Measurements from ENCODE around the gene PBRM1. TPM values are rescaled to one million over a fixed set of nuclear protein-coding genes. Genes with fewer than 3 reads are reported as not detected.

The PBRM1 gene
- total and polyA plus RNA-seq, 2 experiments from 2014 or later = 50.9 to 77.4 TPM

DNA sequence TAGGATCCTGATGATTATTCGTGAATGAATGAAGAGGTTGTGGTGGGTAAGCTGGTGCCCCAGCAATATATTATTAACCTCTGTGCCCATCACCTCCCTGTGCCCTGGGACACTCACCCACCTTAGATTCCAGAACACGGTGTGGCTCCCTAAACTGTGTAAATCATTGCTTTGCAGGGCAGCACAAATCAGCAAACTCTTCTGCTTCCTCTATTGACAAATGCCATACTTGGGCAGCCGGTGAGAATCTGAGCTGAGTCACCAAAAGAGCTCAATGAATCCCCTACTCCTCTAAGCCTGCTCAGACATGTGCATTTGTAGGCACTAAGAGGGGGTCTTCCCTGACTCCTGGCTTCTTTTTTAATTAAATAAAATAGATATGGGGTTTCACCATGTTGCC is 133.6 kb downstream of the PBRM1 start:
- H3K4me3 ChIP-seq = no peak overlapping the region
- WGBS (ENCODE audit: low lambda C conversion rate, missing lambda C conversion rate) = 66% methylated on average over 3 of the region's 3 CpGs
- H3K4me1 ChIP-seq (ENCODE audit: insufficient read depth) = no peaks in the 10 kb centered on the region
- no peaks in the 10 kb centered on the region for H4K20me1 ChIP-seq (ENCODE audit: insufficient read depth, poor library complexity, severe bottlenecking)
- no peak for DNase-seq (ENCODE audit: low spot score)
- H3K4me2 ChIP-seq = no peak overlapping the region
- H3K79me2 ChIP-seq = no peaks in the 10 kb centered on the region
- H3K27ac ChIP-seq = no peak overlapping the region
- no peak for TF ChIP-seq EZH2 (IDR thresholded peaks at IDR 0.05; ENCODE audit: borderline replicate concordance)
- TF ChIP-seq EZH2phosphoT487 (IDR thresholded peaks at IDR 0.05; ENCODE audit: low read depth, severe bottlenecking, unreplicated experiment) = no peak
- TF ChIP-seq, protein P1, sequence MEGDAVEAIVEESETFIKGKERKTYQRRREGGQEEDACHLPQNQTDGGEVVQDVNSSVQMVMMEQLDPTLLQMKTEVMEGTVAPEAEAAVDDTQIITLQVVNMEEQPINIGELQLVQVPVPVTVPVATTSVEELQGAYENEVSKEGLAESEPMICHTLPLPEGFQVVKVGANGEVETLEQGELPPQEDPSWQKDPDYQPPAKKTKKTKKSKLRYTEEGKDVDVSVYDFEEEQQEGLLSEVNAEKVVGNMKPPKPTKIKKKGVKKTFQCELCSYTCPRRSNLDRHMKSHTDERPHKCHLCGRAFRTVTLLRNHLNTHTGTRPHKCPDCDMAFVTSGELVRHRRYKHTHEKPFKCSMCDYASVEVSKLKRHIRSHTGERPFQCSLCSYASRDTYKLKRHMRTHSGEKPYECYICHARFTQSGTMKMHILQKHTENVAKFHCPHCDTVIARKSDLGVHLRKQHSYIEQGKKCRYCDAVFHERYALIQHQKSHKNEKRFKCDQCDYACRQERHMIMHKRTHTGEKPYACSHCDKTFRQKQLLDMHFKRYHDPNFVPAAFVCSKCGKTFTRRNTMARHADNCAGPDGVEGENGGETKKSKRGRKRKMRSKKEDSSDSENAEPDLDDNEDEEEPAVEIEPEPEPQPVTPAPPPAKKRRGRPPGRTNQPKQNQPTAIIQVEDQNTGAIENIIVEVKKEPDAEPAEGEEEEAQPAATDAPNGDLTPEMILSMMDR (IDR thresholded peaks at IDR 0.05; ENCODE audit: poor library complexity) = no peak
- H2AFZ ChIP-seq = no peak overlapping the region
- H3K9me3 ChIP-seq (ENCODE audit: low read depth) = no peaks in the 10 kb centered on the region
- no peaks in the 10 kb centered on the region for H3K36me3 ChIP-seq (replicated peaks; ENCODE audit: insufficient read depth, low read depth)
- H3K27me3 ChIP-seq = no peaks in the 10 kb centered on the region
- H3K9me2 ChIP-seq (replicated peaks; ENCODE audit: insufficient read depth) = no peaks in the 10 kb centered on the region

DNA sequence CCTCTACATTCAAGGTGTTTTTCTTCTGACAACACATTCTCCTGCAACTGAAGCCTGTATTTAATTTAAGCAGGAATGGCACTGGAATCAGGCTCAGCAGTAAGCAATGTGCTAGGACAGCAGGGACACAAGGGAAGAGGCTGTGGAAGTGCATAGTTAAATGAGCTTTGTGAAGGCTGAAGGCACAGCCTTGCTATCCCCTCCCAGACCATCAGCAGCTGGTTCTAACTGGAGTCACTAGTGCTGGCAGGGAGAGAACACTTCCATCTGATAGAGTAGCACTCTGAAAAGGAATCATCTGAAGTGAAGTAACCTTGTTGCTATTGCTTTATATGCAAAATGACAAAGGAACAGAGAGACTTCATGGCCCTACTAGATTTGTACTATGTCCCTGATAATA is 134.6 kb downstream of the PBRM1 start:
- peaks cover 3% of the 10 kb centered on the region for H3K79me2 ChIP-seq
- no peak overlapping the region for H3K4me3 ChIP-seq
- H3K27me3 ChIP-seq = no peaks in the 10 kb centered on the region
- H3K27ac ChIP-seq = no peak overlapping the region
- H3K36me3 ChIP-seq (replicated peaks; ENCODE audit: insufficient read depth, low read depth) = no peaks in the 10 kb centered on the region
- no peaks in the 10 kb centered on the region for H3K4me1 ChIP-seq (ENCODE audit: insufficient read depth)
- no peak overlapping the region for H2AFZ ChIP-seq
- H3K9me2 ChIP-seq (replicated peaks; ENCODE audit: insufficient read depth) = no peaks in the 10 kb centered on the region
- H3K4me2 ChIP-seq = no peak overlapping the region
- H3K9me3 ChIP-seq (ENCODE audit: low read depth) = no peaks in the 10 kb centered on the region
- no peak for DNase-seq (ENCODE audit: low spot score)
- H4K20me1 ChIP-seq (ENCODE audit: insufficient read depth, poor library complexity, severe bottlenecking) = no peaks in the 10 kb centered on the region
- TF ChIP-seq, protein P1 (IDR thresholded peaks at IDR 0.05; ENCODE audit: poor library complexity) = no peak
- TF ChIP-seq EZH2phosphoT487 (IDR thresholded peaks at IDR 0.05; ENCODE audit: low read depth, severe bottlenecking, unreplicated experiment) = no peak
- no peak for TF ChIP-seq EZH2 (IDR thresholded peaks at IDR 0.05; ENCODE audit: borderline replicate concordance)

DNA sequence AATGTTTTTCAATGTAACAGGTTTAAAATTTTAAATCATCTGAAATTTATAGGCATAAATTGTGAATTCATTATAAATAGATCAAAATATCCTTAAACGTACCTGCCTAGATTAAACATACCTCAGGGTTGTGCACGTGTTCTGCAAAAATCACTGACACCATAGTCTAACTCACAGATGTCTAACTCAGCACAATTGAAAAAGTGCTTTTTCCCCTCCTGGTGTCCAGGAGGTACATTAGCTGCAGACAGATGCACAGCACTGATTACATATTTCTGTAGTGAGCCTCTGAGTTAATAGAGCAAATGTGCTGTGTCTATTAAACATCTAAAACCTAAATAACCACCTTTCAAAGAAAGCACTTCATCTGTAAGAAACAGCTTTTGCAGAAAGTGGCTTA is 138.6 kb downstream of the PBRM1 start:
- no peaks in the 10 kb centered on the region for H4K20me1 ChIP-seq (ENCODE audit: insufficient read depth, poor library complexity, severe bottlenecking)
- WGBS (ENCODE audit: low lambda C conversion rate, missing lambda C conversion rate) = 89% methylated on average over 2 of the region's 2 CpGs
- TF ChIP-seq, protein P1 (IDR thresholded peaks at IDR 0.05; ENCODE audit: poor library complexity) = no peak
- TF ChIP-seq EZH2 (IDR thresholded peaks at IDR 0.05; ENCODE audit: borderline replicate concordance) (no peak), EZH2phosphoT487 (IDR thresholded peaks at IDR 0.05; ENCODE audit: low read depth, severe bottlenecking, unreplicated experiment) (no peak)
- no peaks in the 10 kb centered on the region for H3K27me3 ChIP-seq
- H3K4me1 ChIP-seq (ENCODE audit: insufficient read depth) = no peaks in the 10 kb centered on the region
- H2AFZ ChIP-seq = no peak overlapping the region
- H3K79me2 ChIP-seq = peaks cover 15% of the 10 kb centered on the region
- no peaks in the 10 kb centered on the region for H3K36me3 ChIP-seq (replicated peaks; ENCODE audit: insufficient read depth, low read depth)
- no peak overlapping the region for H3K27ac ChIP-seq
- no peak overlapping the region for H3K4me3 ChIP-seq
- H3K4me2 ChIP-seq = no peak overlapping the region
- H3K9me2 ChIP-seq (replicated peaks; ENCODE audit: insufficient read depth) = no peaks in the 10 kb centered on the region
- no peaks in the 10 kb centered on the region for H3K9me3 ChIP-seq (ENCODE audit: low read depth)
- DNase-seq (ENCODE audit: low spot score) = no peak
